C4-2B (cell line): ENCODE measurements around the gene LRRC15.

ENCODE experiments used
- CTCF ChIP-seq: fragments of 450-650 bp; conservative IDR thresholded peaks from 2 replicates; pipeline ENCODE4 v1.5.1; 2017; ENCODE audit warnings: mild to moderate bottlenecking
- ZFX ChIP-seq: fragments of 450-650 bp; IDR thresholded peaks from 2 replicates; pipeline ENCODE4 v1.6.1; 2017

- TF ChIP-seq CTCF (no peak), ZFX (no peak)
Measured at GRCh38 chr3:194377708-194378107, 8.2 kb upstream of the LRRC15 start.
